ENCODE results near the gene MYH3. TPM values are rescaled to one million over a fixed set of nuclear protein-coding genes. Genes with fewer than 3 reads are reported as not detected.
A peak's percentile ranks its signal among the peaks of the same experiment; 100 is the strongest.

Gene MYH3
- total RNA-seq, 1 experiment from 2014 or later = under 0.01 TPM

- peak; percentile 44 for DNase-seq (ENCODE audit: low read depth)
Observed at GRCh38 chr17:10614536-10615155, 42.5 kb downstream of the MYH3 start.

GRCh38 chr17:10613775-10614513 is 43.2 kb downstream of the MYH3 start:
- peak; percentile 15 for DNase-seq (ENCODE audit: low read depth)

GRCh38 chr17:10612957-10613744 is 44.0 kb downstream of the MYH3 start:
- DNase-seq (ENCODE audit: low read depth) = no peak

GRCh38 chr17:10610884-10611283 is 46.2 kb downstream of the MYH3 start:
- no peak for DNase-seq (ENCODE audit: low read depth)

- no peak for DNase-seq (ENCODE audit: low read depth)
Observed at GRCh38 chr17:10608244-10608643, 48.9 kb downstream of the MYH3 start.

- no peak for DNase-seq (ENCODE audit: low read depth)
Observed at GRCh38 chr17:10606110-10606509, 51.0 kb downstream of the MYH3 start.

GRCh38 chr17:10605221-10605783 is 51.8 kb downstream of the MYH3 start:
- no peak for DNase-seq (ENCODE audit: low read depth)

- DNase-seq (ENCODE audit: low read depth) = no peak
Observed at GRCh38 chr17:10604521-10604920, 52.6 kb downstream of the MYH3 start.

GRCh38 chr17:10603931-10604330 is 53.2 kb downstream of the MYH3 start:
- no peak for DNase-seq (ENCODE audit: low read depth)

GRCh38 chr17:10600571-10600970 is 56.5 kb downstream of the MYH3 start:
- peak; percentile 12 for DNase-seq (ENCODE audit: low read depth)

- no peak for DNase-seq (ENCODE audit: low read depth)
Observed at GRCh38 chr17:10598621-10599020, 58.5 kb downstream of the MYH3 start.

GRCh38 chr17:10589553-10590145 is 67.5 kb downstream of the MYH3 start:
- no peak for DNase-seq (ENCODE audit: low read depth)

- no peak for DNase-seq (ENCODE audit: low read depth)
Observed at GRCh38 chr17:10585529-10585928, 71.6 kb downstream of the MYH3 start.

GRCh38 chr17:10583834-10584233 is 73.3 kb downstream of the MYH3 start:
- DNase-seq (ENCODE audit: low read depth) = no peak

GRCh38 chr17:10579270-10579669 is 77.8 kb downstream of the MYH3 start:
- peak; percentile 50 for DNase-seq (ENCODE audit: low read depth)

Other genes with a start within 250 kb of the MYH3 start
- gene MYH8, start 235.4 kb downstream of the MYH3 start, total RNA-seq (2014; rRNA removed; shearing (Covaris generic)) = not detected in 2 replicates
- gene MYH4, start 187.8 kb downstream of the MYH3 start, total RNA-seq (2014; rRNA removed; shearing (Covaris generic)) = not detected in 2 replicates
- not detected in 2 replicates for gene MYH1, start 138.8 kb downstream of the MYH3 start, total RNA-seq (2014; rRNA removed; shearing (Covaris generic))
- not detected in 2 replicates for gene MYH2, start 107.7 kb downstream of the MYH3 start, total RNA-seq (2014; rRNA removed; shearing (Covaris generic))
- gene SCO1, start 40.2 kb upstream of the MYH3 start, total RNA-seq (2014; rRNA removed; shearing (Covaris generic)) = 19.9 and 29.5 TPM in 2 replicates
- 3.5 and 9.5 TPM in 2 replicates for gene ADPRM, start 40.3 kb upstream of the MYH3 start, total RNA-seq (2014; rRNA removed; shearing (Covaris generic))
- gene TMEM220, start 72.7 kb upstream of the MYH3 start, total RNA-seq (2014; rRNA removed; shearing (Covaris generic)) = 0.32 TPM in 1 of 2 replicates, not detected in the other
- gene TMEM238L, start 146.8 kb upstream of the MYH3 start, total RNA-seq (2014; rRNA removed; shearing (Covaris generic)) = not detected in 2 replicates
- not detected in 2 replicates for gene PIRT, start 180.8 kb upstream of the MYH3 start, total RNA-seq (2014; rRNA removed; shearing (Covaris generic))